ENCODE data around the gene SLC25A51.

Gene SLC25A51

DNA sequence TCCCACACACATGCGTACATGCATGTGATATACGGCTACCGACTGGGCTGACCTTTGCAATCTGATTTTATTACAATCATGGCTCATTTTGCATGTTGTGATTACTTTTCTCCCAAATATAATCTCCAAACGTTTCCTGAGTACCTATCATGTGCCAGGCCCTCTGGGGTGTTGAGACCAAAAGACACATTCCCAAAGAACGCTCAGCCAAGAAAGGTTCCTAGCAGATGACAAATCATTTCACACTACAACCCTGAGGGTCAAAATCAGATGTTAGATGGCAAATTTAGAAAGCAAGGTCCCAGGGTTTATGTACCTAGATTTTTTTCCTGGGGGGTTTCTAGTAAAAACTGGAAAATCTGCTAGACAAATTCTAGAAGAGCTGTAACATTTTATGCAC is 32.4 kb upstream of the SLC25A51 start:
- DNase-seq = no peak

DNA sequence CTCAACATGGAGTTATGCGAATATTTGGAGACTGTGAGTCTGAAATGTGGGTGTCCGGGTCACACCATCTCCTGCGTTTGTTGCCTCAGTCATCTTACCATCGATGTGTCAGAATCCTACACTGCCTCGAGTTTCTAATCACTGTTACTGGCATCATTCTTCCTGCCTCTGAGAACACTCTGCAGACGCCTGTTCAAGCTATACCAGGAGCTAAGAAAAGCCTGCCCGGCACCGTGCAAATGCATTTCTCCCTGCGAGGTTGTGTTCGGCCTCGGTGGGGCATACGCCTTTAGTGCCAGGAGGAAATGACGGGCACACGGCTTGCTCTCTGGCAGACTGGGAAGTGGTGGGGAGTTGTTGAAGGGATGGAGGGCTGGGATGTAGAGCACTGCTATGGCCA is 31.2 kb upstream of the SLC25A51 start:
- no peak for DNase-seq

DNA sequence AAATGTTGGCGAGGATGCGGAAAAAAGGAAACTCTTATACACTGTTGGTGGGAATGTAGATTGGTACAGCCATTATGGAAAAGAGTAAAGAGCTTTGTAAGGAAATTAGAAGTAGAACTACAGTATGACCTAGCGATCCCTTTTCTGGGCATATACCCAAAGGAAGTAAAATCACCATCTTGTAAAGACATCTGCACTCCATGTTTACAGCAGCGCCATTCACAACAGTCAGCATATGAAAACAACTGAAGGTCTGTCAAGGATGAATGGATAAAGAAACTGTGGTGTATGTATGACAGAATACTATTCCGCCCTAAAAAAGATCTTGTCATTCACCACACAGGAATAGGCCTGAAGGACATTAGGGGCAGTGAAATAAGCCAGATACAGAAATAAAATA is 27.7 kb upstream of the SLC25A51 start:
- DNase-seq = no peak

DNA sequence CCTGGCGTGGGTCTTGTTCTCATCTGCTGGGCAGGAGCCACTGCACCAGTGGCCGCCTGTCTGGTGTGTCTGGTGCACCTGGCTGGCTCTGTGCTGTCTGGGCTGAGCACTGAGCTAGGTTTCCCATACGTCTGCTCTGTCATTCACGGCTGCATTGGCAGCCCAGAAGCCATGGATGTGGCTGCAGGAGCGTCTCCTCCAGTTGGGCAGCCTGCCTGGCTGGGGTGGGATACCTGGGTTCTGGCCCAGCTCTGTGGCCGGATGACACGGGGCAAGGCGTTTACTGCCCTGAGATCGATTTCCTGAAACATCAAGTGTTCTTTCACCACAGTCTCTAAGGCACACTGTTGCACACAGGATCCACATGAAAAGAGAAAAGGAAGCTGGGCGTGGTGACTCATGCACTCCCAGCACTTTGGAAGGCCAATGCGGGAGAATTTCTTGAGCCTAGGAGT is 25.5 kb upstream of the SLC25A51 start:
- DNase-seq = no peak

DNA sequence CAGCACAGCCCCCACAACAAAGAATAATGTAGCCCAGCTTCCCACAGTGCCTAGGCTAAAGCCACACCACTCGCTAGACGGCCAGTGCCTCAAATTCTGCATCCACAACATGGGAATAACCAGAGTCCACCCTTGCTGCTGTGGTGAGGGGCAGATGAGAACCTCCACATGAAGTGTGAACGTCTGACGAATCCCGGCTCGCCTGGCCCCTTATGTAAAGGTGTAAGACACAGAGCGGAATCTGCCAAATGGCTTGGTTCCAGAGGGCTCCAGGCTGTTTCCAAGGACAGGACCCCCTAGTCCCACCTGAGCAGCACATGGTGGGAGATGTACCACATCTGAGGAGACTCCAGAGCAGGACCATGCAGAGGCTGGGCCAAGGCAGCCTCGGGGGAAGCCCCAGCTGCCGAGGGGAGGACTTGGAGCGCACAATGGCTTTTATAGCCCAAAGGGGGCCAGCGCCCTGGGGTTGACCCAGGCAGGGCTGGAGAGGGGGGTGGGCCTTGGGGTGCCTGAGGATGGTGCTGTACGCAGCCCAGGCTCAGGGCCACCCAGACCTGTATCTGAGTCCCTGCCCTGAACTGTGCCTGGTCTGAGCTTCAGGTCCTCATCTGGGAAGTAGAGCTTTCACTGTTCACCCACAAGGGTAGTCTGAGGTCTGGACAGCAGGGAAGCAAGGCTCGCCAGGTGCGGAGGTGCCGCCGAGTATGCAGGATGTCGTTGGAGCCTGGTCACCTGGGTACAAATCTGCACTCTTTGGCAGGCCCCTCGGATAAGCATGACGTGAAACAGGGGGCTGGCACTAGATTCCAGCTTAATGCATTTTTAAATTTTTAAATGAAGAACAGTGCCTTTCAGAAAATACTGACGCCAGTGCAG is 24.9 kb upstream of the SLC25A51 start:
- no peak for DNase-seq

DNA sequence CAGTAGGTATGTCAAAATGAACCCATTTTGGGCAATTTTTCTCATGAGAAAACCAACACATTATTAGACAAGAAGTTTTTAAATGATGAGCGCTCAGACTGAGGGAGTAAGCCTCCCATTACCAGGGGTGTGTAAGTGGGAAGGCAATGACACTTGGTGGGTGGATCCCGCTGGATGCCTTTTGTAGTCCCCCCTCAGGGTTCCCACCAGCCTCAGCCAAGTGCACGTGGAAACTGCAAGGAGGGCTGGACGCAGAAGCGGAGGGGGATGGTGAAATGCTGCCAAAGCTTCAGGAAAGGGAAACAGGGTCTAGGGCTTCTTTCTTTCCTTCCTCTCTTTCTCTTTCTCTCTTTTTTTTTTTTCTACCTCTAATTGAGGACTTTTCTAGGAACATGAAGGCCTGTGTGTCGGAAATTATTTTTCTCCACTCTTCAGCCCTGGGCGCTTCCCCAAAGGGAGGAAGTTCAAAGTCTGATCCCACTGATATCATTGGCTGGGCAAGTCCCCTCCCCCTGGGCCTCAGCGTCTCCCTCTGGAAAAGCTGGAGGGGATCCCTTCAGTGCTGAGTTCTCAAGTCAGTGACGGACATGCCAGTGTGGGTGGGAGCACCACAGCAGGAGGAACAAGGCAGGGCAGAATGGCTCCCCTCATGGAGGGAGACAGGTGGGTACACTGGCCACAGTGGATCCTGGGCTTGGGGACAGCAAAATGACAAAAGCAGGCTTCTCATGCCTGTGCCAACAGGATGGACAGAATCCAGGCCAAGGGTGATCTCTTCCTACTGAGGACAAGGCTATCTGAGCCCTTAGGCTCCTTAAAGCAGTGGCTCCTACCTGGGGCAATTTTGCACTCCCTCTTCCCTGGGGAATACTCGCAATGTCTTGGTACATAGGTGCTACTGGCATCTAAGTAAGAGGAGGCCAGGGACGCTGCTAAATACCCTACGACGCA is 23.9 kb upstream of the SLC25A51 start:
- DNase-seq = no peak

DNA sequence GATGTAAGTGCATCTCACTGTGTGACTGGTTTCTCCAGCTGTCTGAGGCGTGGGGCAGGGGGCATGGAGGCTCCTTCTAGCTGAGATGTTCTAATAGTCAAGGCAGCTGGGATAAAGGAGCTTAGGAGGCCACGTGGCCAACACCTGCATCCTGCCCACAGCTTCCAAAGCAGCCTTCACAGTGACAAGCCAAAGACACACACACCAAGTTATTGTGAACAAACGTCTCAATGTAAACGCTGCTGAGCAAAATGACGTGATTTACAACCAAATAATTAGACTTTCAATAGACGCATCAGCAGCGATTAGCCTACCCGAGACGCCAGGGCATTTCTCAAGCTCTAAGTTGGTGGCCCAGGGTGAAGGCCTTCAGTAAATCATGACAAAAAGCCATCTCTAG is 23.2 kb upstream of the SLC25A51 start:
- DNase-seq = no peak

DNA sequence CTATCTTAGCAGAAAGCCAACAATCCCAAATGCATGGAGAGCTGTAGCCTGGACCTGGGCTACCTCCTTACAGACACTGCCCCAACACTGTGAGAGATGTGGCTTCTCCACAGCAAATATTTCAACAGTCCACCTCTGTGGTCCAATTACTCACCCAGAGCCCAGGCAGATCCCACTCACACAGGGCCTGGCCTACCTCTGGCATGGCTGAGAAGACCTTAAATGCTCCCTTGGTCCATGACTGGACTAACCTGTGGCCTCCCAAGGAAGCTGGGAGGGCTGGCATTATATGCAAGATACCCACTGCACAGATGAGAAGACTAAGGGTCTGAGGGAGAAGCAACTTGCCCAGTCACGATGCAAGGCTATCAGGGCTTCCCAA is 22.8 kb upstream of the SLC25A51 start:
- DNase-seq = no peak

DNA sequence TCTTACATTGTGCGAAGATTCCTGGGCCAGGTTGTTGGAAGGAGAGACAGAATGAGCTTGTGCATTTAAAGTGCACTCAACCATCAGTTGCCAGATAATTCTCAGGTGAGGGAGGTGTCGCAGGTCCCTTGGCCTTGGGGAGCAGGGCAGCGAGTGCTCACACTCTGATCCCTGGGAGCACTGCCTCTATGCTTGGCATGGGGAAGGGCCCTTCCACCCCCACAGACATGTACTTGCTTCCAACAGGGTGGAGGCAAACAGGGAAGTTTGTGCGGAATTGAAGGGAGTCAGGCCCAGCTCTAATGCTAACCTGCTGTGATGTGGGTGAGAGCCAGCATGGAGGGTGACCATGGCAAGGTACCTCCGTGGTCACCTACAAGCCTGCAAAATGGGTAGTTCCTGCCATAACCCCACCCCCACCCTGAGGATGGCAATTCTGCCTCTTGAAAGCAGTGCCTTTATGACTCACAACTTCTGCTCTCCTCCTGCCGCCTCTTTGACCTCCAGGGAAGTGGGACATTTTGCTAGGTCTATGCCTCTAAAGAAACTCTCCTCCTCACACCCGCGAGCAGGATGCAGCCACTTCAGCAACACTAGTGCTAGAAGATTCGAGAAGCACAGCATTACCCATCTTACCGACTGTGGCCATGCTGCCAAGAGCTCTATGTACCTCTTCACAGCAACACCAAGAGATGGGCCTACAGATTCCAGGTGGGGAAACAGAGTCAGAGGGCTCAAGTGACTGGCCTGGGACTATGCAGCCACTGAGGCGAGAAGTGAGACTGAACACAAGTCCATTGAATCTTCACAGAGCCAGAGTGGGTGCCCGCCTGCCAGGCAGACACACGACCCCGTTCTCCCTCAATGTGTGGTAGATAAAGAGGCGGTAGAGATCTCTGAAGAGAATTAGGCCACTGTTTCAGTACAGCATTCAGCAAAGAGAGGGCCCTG is 22.1 kb upstream of the SLC25A51 start:
- no peak for DNase-seq

DNA sequence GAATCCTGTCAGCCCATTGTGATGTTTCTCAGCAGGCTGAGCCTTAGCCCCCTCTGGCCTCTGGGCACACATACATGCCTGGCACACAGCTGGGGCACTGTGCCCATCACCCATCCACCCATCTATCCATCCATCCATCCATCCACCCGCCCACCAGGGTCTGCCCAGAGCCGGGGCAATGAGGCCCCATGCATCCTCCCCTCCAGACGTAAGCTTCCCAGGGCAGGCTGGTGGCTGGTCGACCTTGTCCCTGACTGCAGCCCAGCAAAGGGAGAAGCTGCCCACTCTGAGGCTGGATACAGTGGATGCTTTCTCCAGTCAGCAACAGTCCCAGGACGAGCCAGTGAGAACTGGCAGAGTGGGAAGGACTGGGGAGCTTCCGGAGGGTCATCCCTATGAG is 21.1 kb upstream of the SLC25A51 start:
- no peak for DNase-seq

DNA sequence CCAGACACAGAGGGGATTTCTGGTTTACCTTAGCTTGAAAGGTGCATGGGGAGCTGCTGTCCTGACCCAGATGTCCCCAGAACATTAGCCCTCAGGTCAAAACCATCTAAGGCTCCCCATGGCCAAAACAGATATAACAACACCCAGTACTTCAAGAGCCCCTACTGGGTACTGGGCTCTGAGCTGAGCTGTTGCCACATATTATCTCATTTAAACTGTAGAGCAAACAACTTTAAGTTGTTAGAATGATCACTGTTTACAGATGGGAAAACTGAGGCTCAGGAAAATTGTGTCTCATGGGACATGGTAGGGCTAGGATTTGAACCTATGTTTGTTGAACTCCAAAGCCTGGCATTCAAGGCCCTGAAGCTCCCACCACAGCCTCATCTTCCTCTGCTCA is 20.6 kb upstream of the SLC25A51 start:
- no peak for DNase-seq

DNA sequence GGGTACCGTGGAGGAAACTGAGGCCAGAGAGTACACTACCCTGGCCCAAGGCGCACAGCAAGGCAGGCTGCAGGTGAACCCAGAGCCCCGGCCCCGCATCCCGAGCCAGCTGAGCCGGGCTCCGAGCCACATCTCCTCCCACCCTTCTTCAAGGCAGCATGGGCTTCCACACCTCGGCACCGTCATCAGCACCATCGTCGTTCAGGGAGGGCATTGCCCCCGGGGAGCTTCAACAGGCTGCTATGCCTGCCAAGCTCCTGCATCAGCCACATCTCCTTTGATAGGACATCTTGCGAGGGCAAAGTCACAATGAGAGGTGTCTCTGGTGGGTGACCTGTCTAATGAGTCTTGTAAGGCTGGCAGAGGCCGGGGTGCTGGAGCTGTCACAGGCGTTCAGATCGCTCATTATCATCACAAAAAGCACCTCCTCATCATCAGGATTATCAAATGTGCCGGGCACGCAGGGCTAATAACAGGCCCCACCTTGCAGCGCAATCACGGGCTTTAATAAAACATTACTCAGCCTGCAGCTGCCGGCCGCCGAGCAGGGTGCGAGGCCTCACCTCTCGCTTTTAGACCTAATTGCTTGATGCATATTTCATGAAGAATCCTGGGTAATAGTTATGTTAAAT is 20.0 kb upstream of the SLC25A51 start:
- no peak for DNase-seq

DNA sequence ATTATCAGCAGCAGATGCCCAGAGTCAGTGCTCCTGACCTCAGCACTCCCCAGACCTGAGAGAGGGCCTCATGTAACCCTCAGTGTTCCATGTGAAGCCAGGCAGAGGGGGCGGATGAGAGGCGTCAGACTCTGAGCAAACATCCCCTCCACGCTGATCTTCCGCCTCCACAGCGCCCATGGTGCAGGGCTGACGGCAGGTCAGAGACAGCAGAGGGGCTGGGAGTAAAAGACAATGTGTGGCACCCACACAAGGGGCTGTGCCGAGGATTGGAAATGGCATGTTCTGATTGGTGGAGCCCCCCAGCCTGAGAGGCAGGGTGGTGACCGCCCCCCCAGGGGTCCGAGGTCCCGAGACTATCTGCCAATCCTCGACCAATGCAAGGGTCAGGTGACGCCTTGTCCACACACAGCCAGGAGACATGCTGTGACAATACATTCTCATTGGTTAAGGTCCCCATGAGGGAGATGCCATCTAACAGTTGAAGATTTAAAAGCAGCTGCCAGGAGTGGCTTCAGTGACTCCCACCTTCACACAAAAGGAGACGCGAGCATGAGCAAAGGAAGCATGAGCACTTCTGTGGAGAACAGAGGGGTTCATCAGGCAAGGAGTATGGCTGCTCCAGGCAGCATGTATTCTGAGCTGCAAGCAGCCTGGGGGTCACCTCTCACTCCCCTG is 19.3 kb upstream of the SLC25A51 start:
- no peak for DNase-seq

DNA sequence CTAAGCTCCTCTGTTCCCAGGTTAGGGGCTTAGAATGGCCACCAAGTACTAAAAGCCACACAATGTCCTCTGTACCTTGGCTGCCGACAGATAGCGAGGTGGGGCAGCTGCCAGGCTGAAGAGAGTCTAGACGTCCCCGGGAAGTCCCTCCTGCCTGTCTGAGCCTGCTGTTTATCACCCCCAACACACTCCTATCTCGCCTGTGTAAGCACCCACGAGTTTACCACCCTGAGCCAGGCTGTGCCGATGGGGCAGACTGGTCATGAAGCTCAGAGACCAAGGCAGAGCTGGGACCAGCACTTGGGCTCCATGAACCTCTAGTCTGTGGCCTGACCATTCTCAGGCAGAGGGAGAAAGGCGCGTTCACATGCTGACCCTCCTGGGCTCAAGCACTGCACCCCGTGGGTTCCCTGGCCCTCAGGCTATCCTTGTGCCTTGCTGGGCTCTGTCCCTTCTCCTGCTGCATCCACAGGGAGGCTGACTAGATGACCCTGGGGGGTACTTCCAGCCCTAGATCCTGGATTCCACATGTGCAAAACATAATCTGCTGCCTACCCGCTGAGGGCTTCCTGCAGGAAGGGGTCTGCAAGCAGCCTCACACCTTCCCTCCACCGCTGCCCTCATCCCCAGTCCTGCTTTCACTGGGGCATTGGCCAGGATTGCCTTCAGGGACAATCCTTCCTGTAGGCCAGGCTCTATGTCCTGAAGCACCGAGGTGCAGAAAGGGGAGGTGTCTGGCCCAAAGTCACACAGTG is 18.6 kb upstream of the SLC25A51 start:
- no peak for DNase-seq

DNA sequence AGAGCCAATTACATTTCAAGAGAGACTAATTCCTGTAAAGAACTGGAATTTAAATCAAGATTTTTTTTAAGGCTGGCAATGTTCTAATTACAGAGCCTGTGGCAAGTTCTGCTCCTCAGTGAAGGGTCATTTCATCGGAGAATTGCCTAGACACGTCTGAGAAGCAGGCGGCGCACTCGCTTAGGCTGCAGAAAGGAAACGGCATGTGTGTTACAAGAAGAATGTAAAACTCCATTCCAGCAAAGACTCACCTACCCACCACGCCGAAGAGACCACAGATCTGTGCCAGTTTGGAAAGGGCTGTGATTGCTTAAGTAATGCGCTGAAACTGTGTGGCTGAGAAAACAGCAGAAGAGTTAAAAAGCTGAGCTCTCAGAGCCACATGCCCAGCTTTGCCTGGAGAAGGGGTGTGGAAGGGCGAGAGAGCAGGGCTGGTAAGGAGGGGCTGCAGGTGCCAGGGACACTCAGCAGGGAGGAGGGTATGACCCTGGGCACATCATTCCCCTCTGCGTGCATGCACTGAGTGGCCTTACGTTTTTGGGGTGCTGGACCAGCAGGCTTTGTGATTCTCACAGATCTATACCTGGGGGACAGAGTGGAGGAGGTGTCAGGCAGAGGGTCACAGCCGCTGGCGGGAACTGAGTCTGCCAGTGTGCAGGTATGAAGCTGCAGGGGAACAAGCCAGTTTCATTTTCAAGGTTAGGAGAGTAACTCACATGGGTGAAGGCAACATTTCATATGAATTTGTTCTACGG is 17.8 kb upstream of the SLC25A51 start:
- no peak for DNase-seq

DNA sequence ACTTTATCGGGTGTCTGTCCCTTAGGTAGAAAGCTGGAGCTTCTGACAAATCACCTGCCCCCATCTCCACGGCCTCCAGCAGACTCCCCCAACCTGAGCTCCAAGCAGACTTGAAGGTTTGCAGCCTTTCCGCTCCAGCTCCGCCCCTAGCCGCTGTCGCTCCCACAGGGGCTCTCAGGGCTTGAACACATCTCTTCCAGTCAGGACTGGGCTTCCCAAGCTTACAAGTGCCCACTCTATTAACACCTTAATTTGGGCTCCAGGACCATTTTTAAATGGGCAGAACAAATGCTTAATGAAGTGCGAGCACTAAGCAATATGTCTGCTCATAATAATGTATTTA is 17.2 kb upstream of the SLC25A51 start:
- no peak for DNase-seq

DNA sequence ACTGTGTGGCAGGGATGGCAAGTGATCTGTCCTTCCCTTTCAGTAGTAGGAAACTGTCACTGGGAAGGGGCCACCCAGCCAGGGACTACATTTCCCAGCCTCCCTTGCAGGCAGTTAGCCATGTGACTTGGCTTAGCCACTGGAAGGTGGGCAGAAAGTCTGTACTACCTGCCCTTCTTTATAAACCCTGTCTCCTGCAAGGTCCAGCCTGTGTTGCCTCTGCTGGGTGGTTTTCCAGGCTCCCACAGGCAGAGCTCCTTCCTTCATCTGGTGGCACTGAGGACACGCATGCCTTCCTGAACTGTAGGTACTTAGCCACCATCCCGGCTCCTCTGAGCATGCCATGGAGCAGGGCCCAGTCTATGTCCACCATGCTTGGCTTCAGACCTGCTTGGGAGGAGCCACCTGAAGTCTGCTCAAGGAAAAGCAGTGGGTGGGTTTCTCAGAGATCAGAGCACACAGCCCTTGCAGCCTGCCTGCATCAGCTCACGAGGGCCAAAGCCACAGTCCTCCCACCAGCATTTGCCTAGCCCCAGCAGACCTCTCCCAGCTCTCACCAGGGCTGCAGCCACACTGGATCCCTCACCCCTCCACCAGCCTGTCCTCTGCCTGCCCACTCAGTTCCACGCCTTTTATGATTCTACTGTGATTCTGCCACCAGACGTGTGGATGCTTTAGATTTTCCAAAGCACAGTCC is 16.7 kb upstream of the SLC25A51 start:
- DNase-seq = no peak

DNA sequence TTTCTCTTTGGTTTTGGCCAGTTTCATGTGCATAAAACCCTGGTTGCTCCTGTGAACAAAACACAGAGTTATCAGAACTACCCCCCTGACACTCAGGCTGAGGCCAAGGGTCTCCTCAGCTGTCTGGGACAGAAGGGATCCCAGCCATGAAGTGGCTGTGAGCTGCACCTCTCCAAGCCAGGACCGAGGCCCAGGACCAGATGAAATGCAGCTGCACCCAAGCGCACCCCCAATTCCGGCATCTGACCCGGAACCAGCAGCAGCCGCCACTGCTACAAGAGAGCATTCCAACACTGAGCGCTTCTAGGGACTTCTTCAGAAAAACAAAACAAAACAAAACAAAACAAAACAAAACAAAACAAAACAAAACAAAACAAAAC is 16.0 kb upstream of the SLC25A51 start:
- DNase-seq = no peak

DNA sequence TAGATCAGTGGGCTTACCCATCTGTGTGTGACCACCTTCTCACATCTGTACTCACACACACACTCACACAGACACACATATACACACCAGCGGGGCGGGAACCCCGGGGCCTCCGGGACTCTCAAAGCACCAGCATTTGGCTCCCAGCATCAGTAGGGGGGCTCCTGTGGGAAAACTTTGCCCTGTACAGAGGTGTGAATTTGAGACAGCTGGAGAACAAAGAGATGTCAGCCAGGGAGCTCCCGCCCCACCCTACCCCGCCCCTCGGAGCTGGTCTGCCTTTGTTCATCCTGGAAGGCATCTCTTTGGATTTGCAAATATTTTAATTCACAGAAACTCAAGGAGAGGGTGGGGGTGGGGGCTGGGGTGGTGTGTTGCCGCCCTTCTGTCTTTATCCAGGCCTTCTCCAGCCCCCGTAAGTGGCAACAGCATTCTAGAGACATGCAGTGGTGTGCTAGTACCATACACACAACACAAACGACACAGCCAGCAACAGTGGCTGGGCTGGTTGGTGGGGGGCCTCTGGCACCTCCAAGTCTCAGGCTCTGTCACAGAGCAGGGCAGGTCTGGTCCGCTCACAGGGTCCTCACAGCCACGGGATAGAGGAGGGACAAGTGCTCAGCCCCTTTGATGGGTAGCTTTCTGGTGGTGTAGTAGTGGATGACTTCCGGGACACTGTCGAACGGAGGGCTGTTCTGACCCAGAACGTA is 15.5 kb upstream of the SLC25A51 start:
- DNase-seq = no peak

Data from NCI-H748 treated with DMSO at 0.1 percent for 48 hours (cell line).